Hepatocyte (in vitro differentiated cells): Measurements from ENCODE around the gene ROR2. TPM values are rescaled to one million over a fixed set of nuclear protein-coding genes. Genes with fewer than 3 reads are reported as not detected.
A peak's percentile ranks its signal among the peaks of the same experiment; 100 is the strongest.

Experiments
- DNase-seq: peaks from one replicate; pipeline ENCODE4 v3.0.0-alpha.2; 2016; ENCODE audit warnings: low spot score
- H2AFZ ChIP-seq: fragments of 200-600 bp; sonication (generic); 2 replicates; pipeline ENCODE4 v1.6.0; 2016; ENCODE audit warnings: antibody characterized with exemption, mild to moderate bottlenecking
- H3K27ac ChIP-seq: fragments of 200-600 bp; sonication (generic); 2 replicates; pipeline ENCODE4 v1.5.1; 2016; ENCODE audit warnings: mild to moderate bottlenecking
- H3K27me3 ChIP-seq: fragments of 200-600 bp; sonication (generic); 2 replicates; pipeline ENCODE4 v1.6.1; 2016
- H3K36me3 ChIP-seq: fragments of 200-600 bp; sonication (generic); replicated peaks from 2 replicates; pipeline ENCODE4 v1.5.1; 2016; ENCODE audit warnings: low read depth; ENCODE audit not compliant: insufficient read depth
- H3K4me1 ChIP-seq: fragments of 200-600 bp; sonication (generic); 2 replicates; pipeline ENCODE4 v1.5.1; 2016; ENCODE audit warnings: mild to moderate bottlenecking, moderate library complexity; ENCODE audit not compliant: insufficient read depth
- H3K4me2 ChIP-seq: fragments of 200-600 bp; sonication (generic); 2 replicates; pipeline ENCODE4 v1.6.0; 2016
- H3K4me3 ChIP-seq: fragments of 200-600 bp; sonication (generic); 2 replicates; pipeline ENCODE4 v1.5.1; 2016; ENCODE audit warnings: mild to moderate bottlenecking
- H3K79me2 ChIP-seq: fragments of 200-600 bp; sonication (generic); 2 replicates; pipeline ENCODE4 v1.6.0; 2017; ENCODE audit warnings: mild to moderate bottlenecking
- H3K9me2 ChIP-seq: fragments of 200-600 bp; sonication (generic); replicated peaks from 2 replicates; pipeline ENCODE4 v1.6.0; 2017; ENCODE audit warnings: mild to moderate bottlenecking; ENCODE audit not compliant: insufficient read depth
- H3K9me3 ChIP-seq: fragments of 200-600 bp; sonication (generic); 2 replicates; pipeline ENCODE4 v1.5.1; 2016; ENCODE audit warnings: low read depth, mild to moderate bottlenecking
- H4K20me1 ChIP-seq: fragments of 200-600 bp; sonication (generic); 2 replicates; pipeline ENCODE4 v1.6.0; 2016; ENCODE audit warnings: mild to moderate bottlenecking; ENCODE audit not compliant: insufficient read depth, poor library complexity, severe bottlenecking
- CTCF ChIP-seq: fragments of 200-600 bp; sonication (generic); IDR thresholded peaks from 2 replicates; pipeline ENCODE4 v1.5.1; 2016; ENCODE audit warnings: antibody characterized with exemption, mild to moderate bottlenecking; ENCODE audit not compliant: poor library complexity
- EZH2 ChIP-seq: fragments of 200-600 bp; sonication (generic); IDR thresholded peaks from 2 replicates; pipeline ENCODE4 v1.6.1; 2016; ENCODE audit warnings: antibody characterized with exemption, mild to moderate bottlenecking, borderline replicate concordance
- EZH2phosphoT487 ChIP-seq: fragments of 200-600 bp; sonication (generic); IDR thresholded peaks from one replicate; pipeline ENCODE4 v1.6.1; 2018; ENCODE audit warnings: antibody characterized with exemption, mild to moderate bottlenecking, low read depth, moderate library complexity; ENCODE audit not compliant: unreplicated experiment, severe bottlenecking
- WGBS: methylation state at CpG from one replicate; pipeline ENCODE4 v1.1.6; 2016; ENCODE audit warnings: low lambda C conversion rate; ENCODE audit errors: missing lambda C conversion rate; 5-methylcytosine and 5-hydroxymethylcytosine counted together
- polyA plus RNA-seq: library from polyadenylated mRNA; unstranded; fragments of >200 nt; fragmentation: Nextera tagmentation; extraction: Ambion mirVana; gene quantifications from 2 replicates; pipeline ENCODE4 v1.2.1, GENCODE V29; 2016
- total RNA-seq: library from RNA; depleted of rRNA; stranded (reverse); fragments of >200 nt; gene quantifications from 2 replicates; pipeline ENCODE4 v1.2.3, GENCODE V29; 2014

Gene ROR2
- total and polyA plus RNA-seq, 2 experiments from 2014 or later = 25.6 to 29.5 TPM

DNA sequence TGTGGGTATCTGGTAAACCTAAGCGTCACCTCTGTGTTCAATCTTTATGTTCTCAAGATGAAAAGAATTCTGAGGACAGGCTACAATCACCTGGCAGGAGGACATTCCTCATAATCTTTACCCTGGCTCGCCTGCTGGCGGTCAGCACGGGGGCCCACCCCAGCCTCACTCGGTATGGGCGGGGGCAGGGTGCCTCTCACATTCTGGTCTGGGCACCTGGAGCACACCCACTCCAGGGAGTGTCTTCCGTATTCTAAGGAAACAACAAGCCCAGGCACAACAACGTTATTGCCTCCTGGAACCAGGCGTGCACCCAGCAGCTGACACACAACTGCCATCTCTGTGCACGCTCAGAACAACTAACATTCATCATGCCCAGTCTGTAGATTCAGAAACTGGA lies 179.8 kb downstream of the ROR2 start:
- DNase-seq = no peak
- Histone ChIP-seq H3K4me1 (peaks cover 32% of the 10 kb centered on the region), H3K36me3 (no peaks in the 10 kb centered on the region), H4K20me1 (peaks cover 7% of the 10 kb centered on the region), H3K27ac (peak overlapping the region; percentile 30), H3K9me2 (no peaks in the 10 kb centered on the region), H2AFZ (no peak overlapping the region), H3K9me3 (no peaks in the 10 kb centered on the region), H3K27me3 (no peaks in the 10 kb centered on the region), H3K4me2 (peak overlapping the region; percentile 59), H3K79me2 (peaks cover 28% of the 10 kb centered on the region), H3K4me3 (no peak overlapping the region)
- 80% methylated on average over 10 of the region's 10 CpGs for WGBS
- TF ChIP-seq EZH2 = no peak
- no peak for TF ChIP-seq EZH2phosphoT487
- no peak for TF ChIP-seq CTCF

- H3K9me3 ChIP-seq = no peaks in the 10 kb centered on the region
- H3K36me3 ChIP-seq = no peaks in the 10 kb centered on the region
- H3K9me2 ChIP-seq = no peaks in the 10 kb centered on the region
- H3K4me1 ChIP-seq = peaks cover 32% of the 10 kb centered on the region
- no peak for TF ChIP-seq CTCF
- TF ChIP-seq EZH2 = no peak
- no peak for TF ChIP-seq EZH2phosphoT487
- H3K4me2 ChIP-seq = no peak overlapping the region
- 93% methylated on average over 29 of the region's 29 CpGs for WGBS
- H3K79me2 ChIP-seq = peaks cover 27% of the 10 kb centered on the region
- DNase-seq = no peak
- no peak overlapping the region for H2AFZ ChIP-seq
- no peak overlapping the region for H3K4me3 ChIP-seq
- H3K27ac ChIP-seq = no peak overlapping the region
- no peaks in the 10 kb centered on the region for H3K27me3 ChIP-seq
- H4K20me1 ChIP-seq = peaks cover 7% of the 10 kb centered on the region
Observed at GRCh38 chr9:91768977-91769916, 180.8 kb downstream of the ROR2 start.

- no peak overlapping the region for H3K27ac ChIP-seq
- WGBS = 96% methylated on average over 15 of the region's 15 CpGs
- no peaks in the 10 kb centered on the region for H3K27me3 ChIP-seq
- H3K36me3 ChIP-seq = no peaks in the 10 kb centered on the region
- no peak overlapping the region for H3K4me2 ChIP-seq
- no peak overlapping the region for H3K4me3 ChIP-seq
- TF ChIP-seq CTCF (no peak), EZH2phosphoT487 (no peak), EZH2 (no peak)
- no peak overlapping the region for H2AFZ ChIP-seq
- H3K79me2 ChIP-seq = peaks cover 27% of the 10 kb centered on the region
- H3K9me2 ChIP-seq = no peaks in the 10 kb centered on the region
- H4K20me1 ChIP-seq = peaks cover 7% of the 10 kb centered on the region
- no peak for DNase-seq
- H3K4me1 ChIP-seq = peaks cover 27% of the 10 kb centered on the region
- H3K9me3 ChIP-seq = no peaks in the 10 kb centered on the region
Observed at GRCh38 chr9:91768507-91768906, 181.5 kb downstream of the ROR2 start.
